ENCODE results near the gene OR6Y1. TPM values are rescaled to one million over a fixed set of nuclear protein-coding genes. Genes with fewer than 3 reads are reported as not detected.

The OR6Y1 gene
- total RNA-seq: not detected

DNA sequence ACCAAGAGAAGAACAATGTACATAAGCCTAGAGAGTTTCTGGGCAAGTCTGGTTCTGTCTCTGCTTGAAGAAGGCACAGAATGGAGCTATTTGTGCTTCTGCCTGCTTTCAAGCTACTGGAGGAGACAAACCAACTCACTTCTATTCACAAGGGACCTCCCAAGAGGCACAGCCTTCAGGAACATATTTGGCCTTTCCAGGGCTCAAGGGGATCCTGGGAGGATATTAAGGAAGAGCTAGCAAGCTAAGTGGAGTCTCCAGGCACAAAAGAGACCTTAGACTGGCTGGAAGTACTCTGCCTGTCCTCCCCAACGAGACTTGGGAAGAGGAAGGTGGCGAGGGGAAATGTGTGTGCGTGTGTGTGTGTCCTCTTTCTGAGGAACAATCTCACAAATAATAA, at the start of gene OR6Y1:
Gene OR6Y1, minus strand, starts transcription at position 54 of the 400 bp plus-strand sequence. CDS start 6,300 bp downstream, outside the sequence.
- DNase-seq (no peak), ATAC-seq (no peak)
- no peaks in the 10 kb centered on the region for H3K4me1 Mint-ChIP-seq (ENCODE audit: low read depth)
- ChIA-PET POLR2A (no interaction called here), CTCF (no interaction called here)
- no peaks in the 10 kb centered on the region for H3K36me3 Mint-ChIP-seq (ENCODE audit: low read depth)
- H3K9me3 Mint-ChIP-seq (ENCODE audit: insufficient read depth): no peaks in the 10 kb centered on the region
- peaks cover 5% of the 10 kb centered on the region for H3K27me3 Mint-ChIP-seq (ENCODE audit: low read depth)
- H3K4me3 Mint-ChIP-seq: no peak within 1 kb of the TSS
- no peak within 1 kb of the TSS for H3K27ac Mint-ChIP-seq

- no peak overlapping the region for H3K27ac Mint-ChIP-seq
- ChIA-PET CTCF (no interaction called here), POLR2A (no interaction called here)
- H3K27me3 Mint-ChIP-seq (ENCODE audit: low read depth): peaks cover 8% of the 10 kb centered on the region
- ATAC-seq: no peak
- H3K9me3 Mint-ChIP-seq (ENCODE audit: insufficient read depth): peaks cover 6% of the 10 kb centered on the region
- H3K4me3 Mint-ChIP-seq: no peak overlapping the region
- no peaks in the 10 kb centered on the region for H3K36me3 Mint-ChIP-seq (ENCODE audit: low read depth)
- DNase-seq: no peak
- H3K4me1 Mint-ChIP-seq (ENCODE audit: low read depth): no peaks in the 10 kb centered on the region
Observed at GRCh38 chr1:158600735-158601134, 46.5 kb upstream of the OR6Y1 start.

DNA sequence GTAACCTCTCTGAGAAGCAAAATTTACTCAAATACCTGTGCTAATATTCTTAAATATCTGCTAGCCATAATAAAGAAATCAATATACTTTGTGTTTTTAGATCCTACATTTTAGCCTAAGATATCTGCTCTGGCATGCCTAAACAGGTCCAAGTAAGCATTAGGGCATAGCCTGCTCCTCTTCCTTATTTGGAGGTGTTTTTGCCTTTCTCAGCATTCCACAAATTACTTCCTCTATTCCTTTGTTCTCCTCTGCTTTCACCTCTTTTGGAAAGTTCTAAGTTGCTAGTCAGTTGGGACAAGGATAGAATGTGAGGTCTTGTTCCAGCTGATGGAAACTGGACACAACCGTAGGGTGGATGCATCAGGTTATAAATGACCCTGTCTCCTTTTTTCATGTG, 32.7 kb upstream of the OR6Y1 start:
- Mint-ChIP-seq H3K4me3 (no peak overlapping the region), H3K27ac (no peak overlapping the region), H3K36me3 (ENCODE audit: low read depth) (no peaks in the 10 kb centered on the region), H3K9me3 (ENCODE audit: insufficient read depth) (peaks cover 4% of the 10 kb centered on the region), H3K27me3 (ENCODE audit: low read depth) (peaks cover 2% of the 10 kb centered on the region), H3K4me1 (ENCODE audit: low read depth) (no peaks in the 10 kb centered on the region)
- DNase-seq (no peak), ATAC-seq (no peak)
- POLR2A ChIA-PET: no interaction called here
- CTCF ChIA-PET: no interaction called here

- Mint-ChIP-seq H3K36me3 (ENCODE audit: low read depth) (no peaks in the 10 kb centered on the region), H3K9me3 (ENCODE audit: insufficient read depth) (peaks cover 4% of the 10 kb centered on the region), H3K4me1 (ENCODE audit: low read depth) (no peaks in the 10 kb centered on the region), H3K4me3 (no peak overlapping the region), H3K27me3 (ENCODE audit: low read depth) (peaks cover 2% of the 10 kb centered on the region), H3K27ac (no peak overlapping the region)
- POLR2A ChIA-PET: no interaction called here
- ATAC-seq (no peak), DNase-seq (no peak)
- CTCF ChIA-PET: no interaction called here
Observed at GRCh38 chr1:158583962-158584361, 29.8 kb upstream of the OR6Y1 start.

GRCh38 chr1:158579733-158580132, 25.5 kb upstream of the OR6Y1 start, which contains the start of gene OR10X1:
Gene OR10X1, minus strand, starts transcription at chr1:158579899. Its CDS starts 0 bp downstream, at chr1:158579899.
- H3K9me3 Mint-ChIP-seq (ENCODE audit: insufficient read depth): no peaks in the 10 kb centered on the region
- no peaks in the 10 kb centered on the region for H3K4me1 Mint-ChIP-seq (ENCODE audit: low read depth)
- DNase-seq: no peak
- H3K36me3 Mint-ChIP-seq (ENCODE audit: low read depth): no peaks in the 10 kb centered on the region
- no peak within 1 kb of the TSS for H3K4me3 Mint-ChIP-seq
- no peak within 1 kb of the TSS for H3K27ac Mint-ChIP-seq
- ATAC-seq: no peak
- ChIA-PET CTCF (no interaction called here), POLR2A (no interaction called here)
- peaks cover 2% of the 10 kb centered on the region for H3K27me3 Mint-ChIP-seq (ENCODE audit: low read depth)

GRCh38 chr1:158577561-158577960, 23.4 kb upstream of the OR6Y1 start:
- H3K27me3 Mint-ChIP-seq (ENCODE audit: low read depth): peaks cover 6% of the 10 kb centered on the region
- H3K4me1 Mint-ChIP-seq (ENCODE audit: low read depth): no peaks in the 10 kb centered on the region
- no peak overlapping the region for H3K27ac Mint-ChIP-seq
- no peak for ATAC-seq
- CTCF ChIA-PET: no interaction called here
- no peaks in the 10 kb centered on the region for H3K9me3 Mint-ChIP-seq (ENCODE audit: insufficient read depth)
- no peaks in the 10 kb centered on the region for H3K36me3 Mint-ChIP-seq (ENCODE audit: low read depth)
- DNase-seq: no peak
- POLR2A ChIA-PET: no interaction called here
- no peak overlapping the region for H3K4me3 Mint-ChIP-seq

DNA sequence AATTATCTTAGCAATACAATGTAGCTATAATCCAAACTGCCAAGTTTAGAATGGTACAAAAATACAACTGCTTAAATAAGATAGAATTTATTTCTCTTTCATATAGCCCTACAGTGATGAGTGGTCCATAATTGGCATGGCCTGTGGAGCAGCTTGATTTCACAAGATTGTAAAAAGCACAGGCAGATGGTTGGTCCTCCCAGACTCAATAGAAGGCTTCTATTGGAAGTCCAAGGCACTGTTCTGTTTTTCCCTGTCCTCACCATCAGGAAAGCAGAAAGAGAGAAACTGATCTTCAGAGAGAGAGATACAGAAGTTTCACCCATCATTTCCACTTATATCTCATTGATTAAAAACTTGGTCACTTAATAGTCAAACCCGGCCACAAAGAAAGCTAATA, 18.0 kb upstream of the OR6Y1 start:
- Mint-ChIP-seq H3K27me3 (ENCODE audit: low read depth) (peaks cover 9% of the 10 kb centered on the region), H3K4me1 (ENCODE audit: low read depth) (no peaks in the 10 kb centered on the region), H3K36me3 (ENCODE audit: low read depth) (no peaks in the 10 kb centered on the region), H3K27ac (no peak overlapping the region), H3K9me3 (ENCODE audit: insufficient read depth) (no peaks in the 10 kb centered on the region), H3K4me3 (no peak overlapping the region)
- ChIA-PET POLR2A (interaction anchor here (1.0 kb wide), 1 partner anchor 52 kb away, joined by 3 read pairs; no protein-coding TSS in a partner anchor), CTCF (interaction anchor here (0.8 to 1.1 kb wide), 2 partner anchors 13 to 35 kb away, joined by 3 read pairs; no protein-coding TSS in a partner anchor)
- DNase-seq (no peak), ATAC-seq (no peak)

- Mint-ChIP-seq H3K4me1 (ENCODE audit: low read depth) (no peaks in the 10 kb centered on the region), H3K27me3 (ENCODE audit: low read depth) (peaks cover 11% of the 10 kb centered on the region), H3K4me3 (no peak within 1 kb of the TSS), H3K27ac (no peak within 1 kb of the TSS), H3K36me3 (ENCODE audit: low read depth) (no peaks in the 10 kb centered on the region), H3K9me3 (ENCODE audit: insufficient read depth) (no peaks in the 10 kb centered on the region)
- DNase-seq (no peak), ATAC-seq (no peak)
- ChIA-PET CTCF (interaction anchor here (0.6 kb wide), 1 partner anchor 222 kb away, joined by 3 read pairs; no protein-coding TSS in a partner anchor), POLR2A (no interaction called here)
Observed at GRCh38 chr1:158570480-158570879, 16.3 kb upstream of the OR6Y1 start, which contains the start of gene OR6P1. Gene OR6P1, minus strand, starts transcription at chr1:158570580. Its CDS starts 6,976 bp downstream, at chr1:158563604.

- ATAC-seq: no peak
- H3K9me3 Mint-ChIP-seq (ENCODE audit: insufficient read depth): no peaks in the 10 kb centered on the region
- DNase-seq: no peak
- H3K27ac Mint-ChIP-seq: no peak overlapping the region
- H3K4me3 Mint-ChIP-seq: no peak overlapping the region
- ChIA-PET CTCF (no interaction called here), POLR2A (no interaction called here)
- H3K4me1 Mint-ChIP-seq (ENCODE audit: low read depth): no peaks in the 10 kb centered on the region
- H3K36me3 Mint-ChIP-seq (ENCODE audit: low read depth): no peaks in the 10 kb centered on the region
- H3K27me3 Mint-ChIP-seq (ENCODE audit: low read depth): peaks cover 2% of the 10 kb centered on the region
Observed at GRCh38 chr1:158564608-158565007, 10.4 kb upstream of the OR6Y1 start.

- peaks cover 2% of the 10 kb centered on the region for H3K27me3 Mint-ChIP-seq (ENCODE audit: low read depth)
- H3K4me1 Mint-ChIP-seq (ENCODE audit: low read depth): no peaks in the 10 kb centered on the region
- ChIA-PET CTCF (no interaction called here), POLR2A (no interaction called here)
- H3K27ac Mint-ChIP-seq: no peak overlapping the region
- ATAC-seq: no peak
- no peak overlapping the region for H3K4me3 Mint-ChIP-seq
- no peaks in the 10 kb centered on the region for H3K36me3 Mint-ChIP-seq (ENCODE audit: low read depth)
- no peaks in the 10 kb centered on the region for H3K9me3 Mint-ChIP-seq (ENCODE audit: insufficient read depth)
- DNase-seq: no peak
Observed at GRCh38 chr1:158563853-158564252, 9.6 kb upstream of the OR6Y1 start.

- DNase-seq (no peak), ATAC-seq (no peak)
- Mint-ChIP-seq H3K4me1 (ENCODE audit: low read depth) (no peaks in the 10 kb centered on the region), H3K36me3 (ENCODE audit: low read depth) (no peaks in the 10 kb centered on the region), H3K27me3 (ENCODE audit: low read depth) (no peaks in the 10 kb centered on the region), H3K27ac (no peak overlapping the region), H3K4me3 (no peak overlapping the region), H3K9me3 (ENCODE audit: insufficient read depth) (no peaks in the 10 kb centered on the region)
- ChIA-PET CTCF (no interaction called here), POLR2A (no interaction called here)
Observed at GRCh38 chr1:158559696-158560095, 5.5 kb upstream of the OR6Y1 start.

GRCh38 chr1:158552296-158552695, 1.9 kb downstream of the OR6Y1 start:
- H3K9me3 Mint-ChIP-seq (ENCODE audit: insufficient read depth): no peaks in the 10 kb centered on the region
- no peaks in the 10 kb centered on the region for H3K36me3 Mint-ChIP-seq (ENCODE audit: low read depth)
- ChIA-PET POLR2A (no interaction called here), CTCF (no interaction called here)
- H3K27me3 Mint-ChIP-seq (ENCODE audit: low read depth): peaks cover 7% of the 10 kb centered on the region
- no peak overlapping the region for H3K27ac Mint-ChIP-seq
- DNase-seq (no peak), ATAC-seq (no peak)
- no peak overlapping the region for H3K4me3 Mint-ChIP-seq
- H3K4me1 Mint-ChIP-seq (ENCODE audit: low read depth): no peaks in the 10 kb centered on the region

GRCh38 chr1:158547533-158547932, 6.7 kb downstream of the OR6Y1 start:
- no peaks in the 10 kb centered on the region for H3K36me3 Mint-ChIP-seq (ENCODE audit: low read depth)
- no peaks in the 10 kb centered on the region for H3K9me3 Mint-ChIP-seq (ENCODE audit: insufficient read depth)
- no peak overlapping the region for H3K4me3 Mint-ChIP-seq
- no peak for DNase-seq
- POLR2A ChIA-PET: no interaction called here
- H3K4me1 Mint-ChIP-seq (ENCODE audit: low read depth): no peaks in the 10 kb centered on the region
- H3K27ac Mint-ChIP-seq: no peak overlapping the region
- H3K27me3 Mint-ChIP-seq (ENCODE audit: low read depth): peaks cover 5% of the 10 kb centered on the region
- CTCF ChIA-PET: no interaction called here
- ATAC-seq: no peak

Data from activated CD8-positive, alpha-beta T cell treated with anti-CD3 and anti-CD28 coated beads, Interleukin-2, amount 10 ng/mL, durations not matched to agents 7 days and 5 days (primary cell).